Fibroblast of lung (primary cell): ENCODE results near the gene LAPTM4A.

Source experiments
- CTCF ChIP-seq, 2 donors: IDR thresholded peaks in 1 of 2; conservative IDR thresholded peaks in 1 of 2; 1 replicate in 1 of 2; 2 replicates in 1 of 2; pipeline ENCODE4 v1.5.1; 2011 to 2012; ENCODE audit warnings: low read length in 2 of 2, control low read depth in 1 of 2, inconsistent platforms in 1 of 2, low read depth in 1 of 2, mild to moderate bottlenecking in 1 of 2
- EZH2 ChIP-seq: IDR thresholded peaks from 2 replicates; pipeline ENCODE4 v1.5.1; 2012; ENCODE audit warnings: low read length, control low read depth, mild to moderate bottlenecking; ENCODE audit errors: missing control alignments

- TF ChIP-seq CTCF (conservative IDR thresholded peaks at IDR 0.05 in 1 of 2, IDR thresholded peaks at IDR 0.05 in 1 of 2; ENCODE audit: low read depth in 1 of 2, low read length in 2 of 2) (no peak), EZH2 (no peak)
Observed at GRCh38 chr2:20044778-20045177, 6.7 kb downstream of the LAPTM4A start.
